GM19372 (cell line): ENCODE results near the gene KATNB1.
"Not testable (repeated sequence)": the region's sequence is repeated elsewhere in the genome, so short reads cannot be mapped to it uniquely, and the experiment has no call there.

ENCODE experiments used
- ATAC-seq: cut with Tn5 transposase; IDR thresholded peaks from one replicate; pipeline ENCODE4 v1.9.1; 2021; ENCODE audit warnings: mild to moderate bottlenecking, low read depth, moderate library complexity; ENCODE audit not compliant: unreplicated experiment

KATNB1 gene

DNA sequence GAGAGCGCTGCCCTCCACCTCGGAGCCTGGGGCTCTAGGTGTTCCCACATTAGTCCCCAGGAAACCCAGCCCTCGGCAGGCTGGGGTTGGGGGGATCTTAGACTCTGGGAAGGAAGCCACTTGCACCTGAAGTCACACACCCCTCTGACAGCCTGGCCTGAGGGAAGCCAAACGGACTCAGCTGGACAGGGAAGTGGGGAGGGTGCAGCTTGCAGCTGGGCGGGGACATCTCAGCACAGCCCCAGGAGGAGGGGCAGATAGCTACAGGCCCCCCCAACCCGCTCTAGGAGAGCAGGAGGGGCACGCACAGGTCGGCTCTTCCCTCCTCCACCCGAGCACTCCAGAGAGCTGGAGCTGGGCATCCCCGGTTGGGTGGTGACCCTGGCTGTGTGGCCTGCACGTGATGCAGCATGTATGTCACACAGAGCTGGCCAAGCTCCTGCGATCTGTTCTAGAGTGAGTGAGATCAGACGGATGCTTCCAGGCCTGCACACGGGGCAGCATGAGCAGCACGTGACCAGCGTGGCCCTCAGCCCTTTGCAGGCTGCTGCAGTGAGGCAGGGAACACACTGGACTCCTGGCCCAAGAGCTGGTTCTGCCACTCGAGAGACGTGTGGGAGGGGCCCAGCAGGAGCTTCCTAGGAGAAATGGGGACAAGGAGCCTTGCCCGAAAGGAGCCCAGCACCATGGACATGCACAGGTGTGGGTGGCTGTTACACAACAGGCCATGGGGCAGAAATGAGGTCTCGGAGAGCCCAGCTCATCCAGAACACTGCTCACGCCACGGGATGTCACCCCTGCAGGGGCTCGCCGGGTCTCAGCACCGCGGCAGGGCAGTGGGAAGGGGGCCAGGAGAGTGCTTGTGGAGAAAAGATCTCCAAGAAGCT is 51.3 kb downstream of the KATNB1 start:
- no peak for ATAC-seq

DNA sequence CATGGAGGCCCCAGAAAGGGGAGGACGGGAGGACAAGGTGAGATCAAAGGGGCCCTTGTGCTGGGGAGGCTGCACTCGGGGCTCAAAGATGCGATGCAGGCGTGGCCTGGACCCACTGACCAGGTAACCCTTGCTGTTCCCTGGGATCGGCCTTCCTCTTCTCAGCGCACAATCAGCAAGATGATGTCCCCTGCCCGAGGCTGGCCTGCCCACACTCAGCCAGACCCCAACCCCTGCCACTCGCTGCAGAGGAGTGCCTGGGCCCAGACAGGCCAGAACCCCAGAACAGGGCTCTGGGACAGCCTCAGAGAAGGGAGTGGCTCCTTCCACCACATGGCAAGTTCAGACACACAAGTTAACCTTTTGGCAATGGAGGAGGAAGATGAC is 51.9 kb downstream of the KATNB1 start:
- no peak for ATAC-seq

DNA sequence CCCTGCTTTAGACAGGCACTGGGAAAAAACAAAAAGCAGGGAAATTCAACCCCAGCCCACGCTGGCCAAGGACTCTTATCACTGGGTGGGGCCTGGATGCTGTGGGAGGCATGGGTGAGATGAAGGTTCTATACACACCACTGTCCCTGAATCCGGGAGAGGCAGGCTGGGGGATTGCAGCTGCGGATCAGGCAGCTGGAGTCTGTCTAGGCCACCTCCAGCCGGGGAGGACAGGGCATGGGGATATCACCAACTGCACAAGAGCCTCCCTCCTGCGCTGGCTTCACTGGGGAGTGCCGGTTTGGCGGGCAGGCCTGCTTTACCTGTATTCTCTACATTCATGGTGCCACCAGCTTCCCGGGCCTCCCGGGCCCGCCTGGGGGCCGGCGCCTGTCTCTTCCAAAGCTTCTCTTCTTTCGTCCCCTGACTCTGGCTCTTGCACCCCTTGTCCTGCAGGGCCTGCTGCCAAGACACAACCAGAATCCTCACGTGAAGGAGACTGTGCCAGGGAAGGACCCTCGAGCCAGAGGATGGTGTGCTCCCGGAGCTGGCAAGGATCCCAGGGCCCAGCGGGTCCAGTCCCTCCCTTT is 52.8 kb downstream of the KATNB1 start:
- ATAC-seq: no peak

DNA sequence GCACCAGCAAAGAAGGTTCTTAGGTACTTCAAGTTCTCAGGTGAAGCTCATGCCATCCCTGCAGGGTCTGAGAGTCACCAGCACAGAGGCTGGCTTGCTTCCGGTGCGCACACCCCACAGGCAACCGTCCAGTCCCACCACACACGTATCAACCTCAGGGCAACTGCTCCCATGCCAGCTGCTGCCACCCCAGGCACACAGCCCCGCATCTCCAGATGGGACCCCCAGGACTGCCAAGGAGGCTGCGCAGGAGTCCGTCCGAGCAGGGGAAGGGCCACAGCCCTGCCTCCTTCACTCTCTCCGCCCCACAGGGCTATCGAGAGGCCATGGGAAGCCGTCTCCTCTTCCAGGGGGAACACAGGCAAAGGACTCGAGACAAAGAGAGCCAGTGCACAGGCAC is 53.4 kb downstream of the KATNB1 start:
- ATAC-seq: no peak

DNA sequence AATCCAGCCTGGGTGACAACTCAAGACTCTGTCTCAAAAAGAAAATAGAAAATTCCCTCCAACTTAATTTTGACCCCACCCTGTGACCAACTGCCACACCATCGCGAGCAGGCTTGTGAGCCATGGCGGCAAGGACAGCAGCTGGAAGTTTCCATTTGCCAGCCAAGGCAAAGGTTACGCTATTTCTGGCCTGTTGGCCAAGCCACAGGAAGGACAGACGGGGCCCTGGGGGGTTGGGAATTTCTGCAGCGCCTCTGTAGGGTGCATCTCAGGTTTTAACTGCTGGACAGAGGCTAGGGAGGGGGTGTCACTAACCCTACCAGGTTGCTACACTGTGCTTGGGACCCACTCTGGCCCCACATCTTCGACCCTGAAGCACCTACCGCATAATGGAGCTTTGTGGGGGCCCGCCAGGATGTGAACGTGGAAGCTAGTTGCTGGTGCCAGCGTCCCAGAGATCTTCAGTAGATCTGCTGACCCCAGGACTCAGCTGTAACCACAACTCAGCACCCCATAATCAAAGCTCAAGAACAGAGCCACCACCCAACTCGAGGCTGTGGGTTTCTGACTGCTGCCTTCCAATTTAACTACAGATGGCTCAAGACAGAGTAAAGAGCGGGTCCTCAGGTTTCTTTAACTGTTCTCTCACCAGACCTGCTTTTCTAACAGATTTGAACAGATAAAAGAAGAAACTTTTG is 55.8 kb downstream of the KATNB1 start:
- ATAC-seq: no peak

DNA sequence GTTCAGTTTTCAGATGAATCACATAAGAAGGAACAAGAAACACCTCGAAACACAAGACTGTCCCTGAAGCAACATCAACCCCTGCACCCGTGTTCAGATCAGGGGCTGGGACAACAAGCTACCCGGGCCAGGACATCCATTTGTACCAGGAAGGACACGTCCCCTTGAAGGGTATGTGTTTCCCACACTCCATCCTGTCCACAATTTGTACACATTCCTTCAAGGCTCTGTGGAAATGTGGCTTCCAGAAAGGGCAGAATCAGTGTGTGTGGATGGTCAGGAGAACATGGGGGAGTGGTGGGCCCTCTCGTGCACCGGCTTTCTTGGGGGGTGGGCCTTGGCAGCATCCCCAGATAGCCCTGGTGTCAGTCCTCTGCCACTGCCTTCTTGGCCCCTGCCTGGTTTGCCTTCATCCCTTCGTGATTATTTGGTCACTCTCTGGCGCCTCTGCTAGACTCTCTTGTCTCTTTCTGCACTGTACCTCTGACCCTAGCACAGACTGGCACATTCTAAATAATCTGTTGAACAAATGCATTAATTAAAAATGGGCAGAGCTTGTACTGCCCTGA is 56.4 kb downstream of the KATNB1 start:
- ATAC-seq: no peak

DNA sequence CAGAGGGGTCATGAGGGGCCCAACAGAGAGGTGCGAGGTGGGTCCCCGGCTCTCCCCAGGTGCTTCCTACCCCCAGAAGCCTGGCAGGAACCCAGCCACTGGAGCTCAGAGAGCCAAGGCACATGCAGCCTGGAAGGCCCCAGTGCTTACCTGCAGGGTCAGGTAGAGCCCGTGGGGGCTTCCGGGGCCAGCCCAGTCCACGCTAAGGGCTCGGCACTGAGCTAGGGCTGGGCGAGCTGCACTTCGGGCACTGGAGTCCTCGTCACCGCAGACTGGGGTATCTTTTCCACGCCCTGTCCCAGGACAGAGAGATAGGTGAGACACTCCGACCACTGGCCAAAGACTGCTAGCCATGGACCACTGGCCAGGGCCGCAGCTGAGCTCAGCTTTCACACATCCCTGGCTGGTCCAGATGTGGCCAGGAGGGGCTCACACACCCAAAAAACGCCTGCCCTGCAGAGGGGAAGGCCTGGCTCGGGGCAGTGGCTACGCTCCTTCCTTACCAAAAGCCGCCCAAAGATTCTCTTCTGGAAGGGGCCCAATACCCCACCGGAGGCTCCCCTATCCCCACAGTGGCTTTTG is 59.4 kb downstream of the KATNB1 start:
- no peak for ATAC-seq

DNA sequence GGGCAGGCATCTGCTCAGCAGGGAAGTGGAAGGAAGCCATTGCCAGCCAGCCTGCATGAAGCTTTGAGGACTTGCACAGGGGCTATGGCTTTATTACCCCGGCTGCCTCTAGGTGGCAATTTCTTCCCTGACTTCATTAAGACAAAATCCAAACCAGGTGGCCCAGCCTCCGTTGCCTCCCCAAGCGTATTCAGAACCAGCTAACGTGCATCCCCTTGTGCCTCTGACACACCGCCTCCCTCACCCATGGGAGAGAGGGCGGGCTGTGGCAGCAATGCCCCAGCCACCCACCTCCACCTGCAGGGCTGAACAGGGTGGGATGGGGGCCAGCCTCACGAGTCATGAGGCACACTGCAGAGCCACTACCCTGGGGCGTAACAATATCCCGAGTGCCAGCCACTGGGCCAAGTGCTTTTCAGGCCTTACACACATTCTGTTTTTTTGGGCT is 59.9 kb downstream of the KATNB1 start:
- peak; percentile 68 for ATAC-seq

DNA sequence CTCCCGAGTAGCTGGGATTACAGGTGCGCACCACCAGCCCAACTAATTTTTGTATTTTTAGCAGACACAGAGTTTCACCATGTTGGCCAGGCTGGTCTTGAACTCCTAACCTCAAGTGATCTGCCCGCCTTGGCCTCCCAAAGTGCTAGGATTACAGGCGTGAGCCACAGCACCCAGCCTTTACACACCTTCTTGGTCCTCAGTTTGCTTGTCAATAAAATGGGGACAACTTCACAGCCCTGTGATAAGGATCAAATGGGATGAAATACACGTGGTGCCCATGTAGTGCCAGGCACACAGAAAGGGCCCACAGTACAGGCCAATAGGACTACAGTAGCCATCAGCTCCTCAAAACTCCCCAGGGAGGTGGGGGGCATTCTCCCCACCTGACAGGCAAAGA is 60.4 kb downstream of the KATNB1 start:
- not testable (repeated sequence) for ATAC-seq

DNA sequence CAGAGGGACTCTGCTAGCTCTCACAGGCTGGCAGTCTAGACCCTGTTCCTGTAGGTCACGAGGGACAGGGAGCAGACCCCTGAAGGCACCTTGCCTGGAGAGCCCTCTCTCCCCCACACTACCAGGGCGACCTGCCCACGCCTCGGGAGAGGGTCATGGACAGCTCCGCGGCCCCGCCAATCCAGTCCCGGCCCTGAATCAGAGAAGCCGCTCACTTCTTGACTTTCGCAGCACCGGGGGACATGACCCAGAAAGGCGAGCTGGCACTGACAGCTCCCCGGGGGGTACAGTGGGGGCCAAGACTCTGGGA is 61.6 kb downstream of the KATNB1 start:
- ATAC-seq: no peak

DNA sequence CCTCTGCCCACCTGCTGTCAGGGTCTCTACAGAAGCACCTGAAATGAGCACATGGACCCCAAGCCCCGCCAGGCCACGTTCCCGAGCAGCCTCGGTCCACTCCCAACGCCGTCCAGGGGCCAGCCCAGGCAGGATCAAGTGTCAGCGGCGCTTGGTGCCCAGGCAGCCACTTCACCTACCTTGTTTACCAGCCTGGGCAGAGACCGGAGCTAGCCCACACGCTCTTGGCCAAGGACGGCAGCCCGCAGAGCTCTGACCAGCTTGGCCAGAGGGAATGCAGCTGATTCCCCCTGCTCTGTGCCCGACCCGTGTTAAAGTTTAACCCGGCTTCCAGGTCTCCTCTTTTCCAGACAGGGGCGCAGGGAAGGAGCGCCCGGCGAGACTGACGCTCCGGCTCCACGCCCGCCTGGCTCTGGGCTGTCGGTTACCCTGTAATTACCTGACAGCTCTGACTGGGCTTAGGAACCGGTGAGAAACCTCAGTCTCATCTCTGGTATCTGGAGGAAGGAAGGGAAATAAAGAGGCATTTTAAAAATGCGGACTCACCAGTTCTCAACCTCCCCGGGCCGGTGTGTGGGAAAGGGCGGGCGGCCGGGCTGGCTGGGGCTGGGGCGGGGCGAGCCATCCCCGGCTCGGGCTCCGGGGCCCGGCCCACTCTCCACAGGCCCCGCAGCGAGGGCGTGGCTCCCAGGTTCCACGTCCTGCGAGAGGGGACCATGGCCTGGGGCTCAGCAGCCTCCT is 62.1 kb downstream of the KATNB1 start:
- ATAC-seq: no peak

DNA sequence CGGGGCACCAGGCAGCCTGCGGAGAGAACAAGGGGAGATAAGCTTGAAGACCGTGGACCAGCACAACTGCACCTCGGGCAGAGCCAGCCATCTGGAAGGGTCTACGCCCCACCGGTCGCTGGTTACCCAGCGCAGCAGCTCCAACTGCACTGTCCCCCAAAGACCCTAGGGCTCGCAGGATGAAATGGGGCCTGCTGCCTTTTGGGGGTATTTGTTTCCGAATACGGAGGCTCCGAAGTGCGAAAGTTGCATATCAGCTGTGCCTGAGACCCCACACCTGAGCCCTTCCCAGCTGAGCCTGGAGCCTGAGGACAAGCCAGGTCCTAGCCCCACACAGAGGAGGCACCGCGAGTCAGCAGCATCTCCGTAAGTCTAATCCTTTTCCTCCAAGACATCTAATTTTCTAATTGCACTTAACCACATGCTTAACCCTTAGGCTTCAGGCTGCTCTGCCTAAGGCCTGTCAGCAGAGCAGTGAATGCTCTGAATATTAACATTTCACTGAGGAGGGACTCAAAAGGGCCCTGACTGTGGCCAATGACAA is 62.8 kb downstream of the KATNB1 start:
- no peak for ATAC-seq

DNA sequence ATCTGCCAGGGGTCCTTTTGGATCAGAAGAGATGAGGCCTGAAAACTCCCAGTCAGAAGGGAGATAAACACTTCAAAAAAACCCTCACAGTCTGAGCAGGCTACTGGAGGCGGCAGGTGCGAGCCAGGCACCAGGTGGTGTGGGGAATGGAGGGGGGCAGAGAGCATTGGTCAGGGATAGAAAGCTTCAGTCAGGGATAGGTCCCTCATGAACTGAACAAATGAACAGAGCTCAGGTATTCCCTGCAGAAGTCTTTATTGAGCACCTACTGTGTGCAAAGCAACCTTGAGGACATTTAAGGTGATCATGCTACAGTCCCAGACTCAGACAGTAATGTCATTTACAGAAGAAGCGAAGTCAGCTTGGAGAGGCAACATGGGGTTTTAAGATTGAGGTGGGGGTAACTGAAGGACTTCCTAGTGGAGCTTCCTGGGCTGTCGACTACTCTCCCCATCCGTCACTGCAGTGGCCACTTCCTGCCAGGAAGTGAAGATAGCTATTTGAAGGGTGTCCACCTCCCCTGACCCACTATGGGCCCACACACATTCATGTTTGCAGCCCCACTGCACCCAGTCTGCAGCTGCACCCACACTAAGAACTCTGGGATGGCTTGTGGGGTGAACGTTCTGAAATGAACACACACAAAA is 63.5 kb downstream of the KATNB1 start:
- no peak for ATAC-seq

DNA sequence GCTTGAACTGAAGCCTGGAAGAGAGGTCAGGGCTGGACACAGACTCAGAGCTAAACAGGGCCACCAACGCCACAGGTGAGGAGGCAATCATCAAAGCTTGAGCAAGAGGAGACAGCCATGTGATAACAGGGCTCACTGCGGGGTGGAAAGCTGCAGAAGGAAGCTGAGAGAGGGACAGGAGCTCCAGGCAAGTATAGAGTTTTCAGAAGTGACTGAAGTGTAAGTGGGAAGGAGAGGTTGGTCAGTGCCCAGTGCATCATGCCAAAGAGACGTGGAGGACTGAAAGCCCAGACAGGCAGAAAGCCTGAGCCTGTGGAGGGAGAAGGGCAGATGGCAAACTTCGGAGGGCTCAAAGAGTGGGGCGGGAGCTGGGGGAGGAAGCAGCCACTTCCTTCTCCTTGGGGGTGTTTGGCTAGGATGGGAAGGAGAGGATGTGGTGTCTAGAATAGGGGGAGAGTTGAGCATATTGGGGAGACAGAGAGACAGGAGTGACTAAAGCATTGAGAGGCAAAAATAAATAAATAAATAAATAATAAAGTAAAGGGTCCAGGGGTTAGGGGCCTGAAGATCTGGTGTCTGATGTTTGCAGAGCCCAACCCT is 64.1 kb downstream of the KATNB1 start:
- ATAC-seq: no peak

DNA sequence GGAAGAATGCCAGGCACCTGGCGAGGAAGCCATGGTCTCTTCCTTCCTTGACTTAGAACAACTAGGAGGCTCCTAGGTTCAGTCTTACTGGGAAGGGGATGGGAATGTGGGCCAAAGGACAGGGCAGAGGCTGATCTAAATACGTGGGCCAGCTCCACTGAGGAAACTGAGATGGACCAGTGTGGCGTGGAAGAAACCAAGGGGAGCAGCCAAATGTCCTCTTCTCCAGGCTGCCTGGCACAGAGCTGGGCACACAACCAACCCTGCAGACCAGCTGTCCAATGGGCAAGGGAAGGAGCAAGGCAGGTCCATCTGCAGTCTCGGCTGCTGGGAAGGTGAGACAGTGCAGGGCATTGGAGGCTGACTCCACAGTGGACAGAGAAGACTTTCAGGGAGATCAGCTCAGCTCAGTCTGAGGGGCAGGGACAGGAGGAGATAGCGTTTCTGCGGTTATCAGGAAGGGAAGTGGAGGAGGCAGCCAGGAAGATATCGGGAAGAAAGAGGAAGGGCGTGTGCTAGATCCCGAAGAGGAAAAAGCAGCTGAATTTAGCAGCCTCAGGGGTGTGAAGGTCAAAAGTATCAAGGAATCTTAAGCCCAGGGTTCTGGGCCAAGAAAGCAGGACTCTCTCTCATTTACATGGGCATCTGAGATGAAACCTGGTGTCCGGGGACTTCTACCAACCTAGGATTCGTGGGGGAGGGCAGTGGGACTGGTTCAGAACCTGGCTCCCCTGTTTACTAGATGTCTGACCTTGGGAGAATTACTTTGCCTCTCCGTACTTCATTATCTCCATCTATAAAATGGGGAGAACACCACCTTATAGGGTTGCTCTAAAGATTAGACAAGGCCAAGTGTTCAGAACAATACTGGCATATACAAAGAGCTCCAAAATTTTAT is 64.9 kb downstream of the KATNB1 start:
- no peak for ATAC-seq

DNA sequence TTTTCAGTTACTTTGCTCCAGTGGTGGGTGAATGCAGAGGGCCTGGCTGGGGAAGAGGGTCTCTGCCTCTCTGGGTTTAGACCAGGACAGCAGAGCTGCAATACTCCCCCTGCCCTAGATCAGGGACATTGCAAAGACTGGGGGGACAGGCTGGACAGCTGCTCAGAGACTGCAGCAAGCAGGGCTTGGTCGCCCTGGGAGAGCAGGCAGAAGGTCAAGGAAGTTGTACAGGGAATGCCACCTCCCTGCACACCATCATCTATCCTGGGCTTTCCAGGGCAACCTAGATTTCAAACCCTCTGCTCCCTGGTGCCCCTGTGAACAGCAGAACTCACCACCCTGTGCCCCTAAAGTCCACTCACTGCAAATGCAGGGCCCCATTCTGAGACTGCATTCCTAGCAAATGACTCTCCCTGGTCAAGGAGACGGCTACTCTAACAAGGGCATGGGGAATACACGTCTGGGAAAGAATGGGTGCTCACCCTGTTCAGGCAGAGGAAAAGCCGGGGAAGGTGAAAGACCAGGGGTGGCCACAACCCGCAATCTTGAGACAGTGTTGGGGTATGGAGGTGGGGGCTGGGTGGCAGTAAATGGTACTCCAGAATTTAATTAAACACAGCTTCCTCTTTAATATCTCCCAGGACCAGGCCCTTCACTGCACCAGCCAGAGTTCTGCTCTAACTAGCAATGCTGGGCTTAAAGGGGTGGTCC is 65.7 kb downstream of the KATNB1 start:
- no peak for ATAC-seq

DNA sequence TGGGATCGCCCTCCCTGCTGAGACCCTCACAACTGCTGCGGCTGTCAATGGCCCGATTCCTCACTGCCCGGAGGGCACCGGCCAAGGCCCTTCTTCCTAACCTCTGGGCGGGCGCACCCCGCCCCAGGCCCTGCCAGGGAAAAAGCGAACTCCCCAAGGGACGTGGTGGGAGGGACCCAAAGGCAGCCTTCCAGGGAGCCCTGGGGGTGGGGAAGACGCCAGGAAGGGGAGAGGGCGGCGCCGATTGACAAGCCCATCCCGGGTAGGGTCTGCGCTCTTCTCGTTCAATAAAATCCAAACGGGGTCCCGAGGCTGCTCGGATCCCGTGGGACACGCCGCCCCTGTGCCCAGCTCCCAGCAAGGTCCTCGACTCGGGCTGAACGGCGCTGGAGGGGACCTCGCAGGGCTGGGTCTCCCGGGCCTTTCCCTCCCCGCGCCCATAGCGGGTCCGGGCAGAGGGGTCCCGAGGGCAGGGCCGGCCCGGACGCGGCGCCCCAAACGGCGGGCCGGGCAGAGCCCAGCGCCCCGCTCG is 66.3 kb downstream of the KATNB1 start:
- no peak for ATAC-seq
